Measurements from ENCODE around the gene ENO1.
"Not testable (repeated sequence)": the region's sequence is repeated elsewhere in the genome, so short reads cannot be mapped to it uniquely, and the experiment has no call there.

Gene ENO1

DNA sequence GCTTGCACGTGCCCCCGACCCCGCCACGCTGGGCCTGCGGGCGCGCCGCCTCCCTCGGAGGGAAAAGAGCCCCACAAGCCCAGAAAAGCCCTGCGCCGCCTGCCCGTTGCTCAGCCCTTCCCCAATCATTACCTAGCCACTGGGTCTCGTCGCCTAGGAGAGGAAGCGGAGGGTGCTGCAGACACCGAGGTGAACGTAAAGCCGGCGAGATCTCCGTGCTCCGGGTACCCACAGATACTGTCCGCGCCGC is at the start of gene ENO1:
Gene ENO1, minus strand, starts transcription at position 239 of the 250 bp plus-strand sequence. CDS start 3,778 bp downstream, outside the sequence.
- DNase-seq, result no peak
- intact Hi-C loops (cut with DNase I), result no loop called here

- DNase-seq, result no peak
- intact Hi-C loops (cut with DNase I), result no loop called here
Observed at GRCh38 chr1:8926707-8927694, 48.5 kb upstream of the ENO1 start.

DNA sequence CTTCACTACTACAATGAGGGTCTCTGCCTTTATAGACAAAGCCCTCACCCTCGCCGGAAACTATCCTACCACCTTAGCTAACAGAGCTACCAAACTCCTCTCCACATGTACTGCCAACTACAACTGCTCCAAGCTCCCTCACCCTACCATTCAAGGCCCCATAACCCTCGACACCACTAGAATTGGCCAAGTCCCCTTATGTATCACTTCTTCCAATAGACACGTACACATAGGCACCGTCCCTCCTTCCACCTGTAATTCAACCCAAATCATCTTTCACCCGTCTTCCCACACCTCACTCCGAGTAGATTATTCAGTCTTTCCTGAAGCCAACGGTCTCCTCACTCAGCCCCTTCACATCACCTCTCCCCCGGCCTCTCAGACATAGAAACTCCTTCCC is 47.5 kb upstream of the ENO1 start:
- no peak for DNase-seq
- intact Hi-C loops (cut with DNase I), result no loop called here

- intact Hi-C loops (cut with DNase I), result no loop called here
- no peak for DNase-seq
Observed at GRCh38 chr1:8925406-8925805, 46.9 kb upstream of the ENO1 start.

GRCh38 chr1:8922962-8923361 is 44.5 kb upstream of the ENO1 start:
- intact Hi-C loops (cut with DNase I), result no loop called here

DNA sequence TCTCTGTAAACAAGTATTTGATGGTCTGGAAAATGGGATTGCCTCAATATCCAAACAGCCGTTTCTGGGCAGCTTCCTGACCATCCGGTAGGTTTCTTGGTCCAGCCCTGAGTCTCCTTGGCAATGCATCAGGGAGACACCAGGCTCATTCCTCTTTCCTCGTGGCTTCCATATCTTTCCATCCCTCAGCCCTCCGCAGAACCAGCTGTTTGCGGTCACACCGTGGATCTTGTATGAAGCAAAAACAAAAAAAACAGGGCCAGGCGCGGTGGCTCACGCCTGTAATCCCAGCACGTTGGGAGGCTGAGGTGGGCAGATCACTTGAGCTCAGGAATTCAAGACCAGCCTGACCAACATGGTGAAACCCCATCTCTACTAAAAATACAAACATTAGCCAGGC is 39.0 kb upstream of the ENO1 start:
- intact Hi-C loops (cut with DNase I), result loop anchor here (5.0 kb wide), 1 partner anchor 90 kb away; no protein-coding TSS in a partner anchor
- DNase-seq, result not testable (repeated sequence)

More at GRCh38 chr1:8922962-8923361, 44.5 kb upstream of the ENO1 start:
- no peak for DNase-seq

GRCh38 chr1:8915446-8915845 is 37.0 kb upstream of the ENO1 start:
- DNase-seq, result no peak
- intact Hi-C loops (cut with DNase I), result loop anchor here (5.0 kb wide), 1 partner anchor 92 kb away; no protein-coding TSS in a partner anchor

DNA sequence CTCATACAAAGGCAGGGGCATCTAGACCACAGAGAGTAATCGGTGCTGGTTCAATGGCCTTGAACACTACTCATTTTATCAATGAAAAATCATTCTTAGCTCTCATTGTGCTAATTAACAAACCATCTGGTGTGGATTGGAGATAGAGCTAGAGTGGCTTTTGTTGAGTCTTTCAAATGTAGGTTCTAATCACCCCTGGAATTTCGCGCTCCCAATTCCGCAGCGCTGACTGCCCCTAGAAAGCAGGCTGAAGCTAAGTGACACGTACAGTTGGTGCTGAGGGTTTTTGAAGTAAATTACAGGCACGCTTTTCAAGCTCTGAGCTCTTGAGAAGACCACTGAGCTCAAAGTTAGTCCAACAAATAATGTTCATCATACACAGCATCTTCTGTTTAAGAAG is 36.0 kb upstream of the ENO1 start:
- intact Hi-C loops (cut with DNase I), result no loop called here
- DNase-seq, result no peak

- no peak for DNase-seq
- intact Hi-C loops (cut with DNase I), result no loop called here
Observed at GRCh38 chr1:8913457-8913856, 35.0 kb upstream of the ENO1 start.

DNA sequence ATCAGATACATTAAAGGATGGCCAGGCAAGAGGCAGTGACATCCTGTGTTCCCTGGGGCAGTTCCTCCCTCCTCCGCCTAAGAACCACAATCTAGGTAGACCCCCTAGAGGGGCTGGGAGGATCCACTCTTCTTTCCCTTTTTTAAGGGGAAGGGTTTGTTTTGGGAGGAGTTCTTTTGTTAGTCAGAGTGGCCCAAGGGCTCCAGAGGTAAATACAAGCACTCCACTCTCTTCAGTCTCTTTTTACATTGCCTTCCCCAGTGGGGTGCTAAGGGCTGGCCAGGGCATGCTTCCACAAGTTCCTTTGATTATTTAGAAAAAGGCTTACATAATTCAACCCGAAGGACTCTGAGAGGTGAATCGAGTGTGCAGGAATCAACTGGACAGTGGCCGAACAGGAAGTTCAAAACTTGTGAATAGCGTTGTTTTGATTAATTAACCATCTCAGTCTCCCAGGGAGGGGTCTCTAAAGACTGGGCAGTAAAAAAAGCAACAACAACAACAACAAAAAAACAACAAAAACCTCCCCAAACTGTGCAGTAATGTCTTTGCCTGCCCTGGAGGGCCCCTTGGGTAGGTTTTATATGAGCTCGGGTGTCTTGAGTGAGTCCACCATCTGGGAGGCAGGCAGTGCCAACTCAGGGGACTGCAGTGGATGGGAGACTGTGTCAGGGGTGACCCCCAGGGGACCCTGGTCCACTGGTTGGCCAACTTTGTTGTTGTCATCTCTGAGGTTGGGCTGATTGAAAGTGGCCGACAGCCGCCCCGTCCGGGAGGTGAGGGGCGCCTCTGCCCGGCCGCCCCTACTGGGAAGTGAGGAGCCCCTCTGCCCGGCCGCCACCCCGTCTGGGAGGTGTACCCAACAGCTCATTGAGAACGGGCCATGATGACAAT is 33.2 kb upstream of the ENO1 start:
- intact Hi-C loops (cut with DNase I), result no loop called here
- DNase-seq, result no peak

- intact Hi-C loops (cut with DNase I), result no loop called here
- DNase-seq, result no peak
Observed at GRCh38 chr1:8910914-8911313, 32.4 kb upstream of the ENO1 start.

DNA sequence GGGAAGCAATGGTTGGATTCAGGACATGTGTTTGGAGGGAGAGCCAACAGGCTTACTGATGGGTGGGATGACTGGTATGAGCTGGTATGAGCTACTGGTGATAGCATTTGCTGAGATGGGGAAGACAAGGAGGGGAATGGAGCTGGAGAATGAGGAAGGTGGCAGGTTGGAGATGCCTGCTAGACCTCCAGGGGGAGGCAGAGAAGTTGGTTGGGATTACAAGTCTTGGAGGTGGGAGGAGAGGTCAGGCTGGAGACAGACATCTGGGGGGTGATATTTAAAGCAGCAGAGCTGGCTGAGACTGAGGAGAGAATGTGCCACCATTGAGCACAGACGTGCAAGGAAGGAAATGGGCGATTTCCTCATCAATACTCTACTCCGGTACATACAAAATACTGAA is 31.8 kb upstream of the ENO1 start:
- intact Hi-C loops (cut with DNase I), result no loop called here
- no peak for DNase-seq

GRCh38 chr1:8908388-8909151 is 30.1 kb upstream of the ENO1 start:
- DNase-seq, result no peak
- intact Hi-C loops (cut with DNase I), result no loop called here

- peak in 1 of 10 donors; percentile 39 for DNase-seq
- intact Hi-C loops (cut with DNase I), result no loop called here
Observed at GRCh38 chr1:8905582-8906191, 27.2 kb upstream of the ENO1 start.

- peak in 2 of 10 donors; percentile 17 to 39 for DNase-seq
- intact Hi-C loops (cut with DNase I), result no loop called here
Observed at GRCh38 chr1:8903908-8904650, 25.6 kb upstream of the ENO1 start.

GRCh38 chr1:8903410-8903809 is 24.9 kb upstream of the ENO1 start:
- DNase-seq, result peak in 1 of 10 donors; percentile 24
- intact Hi-C loops (cut with DNase I), result no loop called here

- intact Hi-C loops (cut with DNase I), result no loop called here
Observed at GRCh38 chr1:8902765-8903164, 24.3 kb upstream of the ENO1 start.

GRCh38 chr1:8900684-8901083 is 22.2 kb upstream of the ENO1 start:
- intact Hi-C loops (cut with DNase I), result not testable (repeated sequence)
- DNase-seq, result peak in 1 of 10 donors; percentile 28

More at GRCh38 chr1:8902765-8903164, 24.3 kb upstream of the ENO1 start:
- DNase-seq, result peak in 1 of 10 donors; percentile 11

DNA sequence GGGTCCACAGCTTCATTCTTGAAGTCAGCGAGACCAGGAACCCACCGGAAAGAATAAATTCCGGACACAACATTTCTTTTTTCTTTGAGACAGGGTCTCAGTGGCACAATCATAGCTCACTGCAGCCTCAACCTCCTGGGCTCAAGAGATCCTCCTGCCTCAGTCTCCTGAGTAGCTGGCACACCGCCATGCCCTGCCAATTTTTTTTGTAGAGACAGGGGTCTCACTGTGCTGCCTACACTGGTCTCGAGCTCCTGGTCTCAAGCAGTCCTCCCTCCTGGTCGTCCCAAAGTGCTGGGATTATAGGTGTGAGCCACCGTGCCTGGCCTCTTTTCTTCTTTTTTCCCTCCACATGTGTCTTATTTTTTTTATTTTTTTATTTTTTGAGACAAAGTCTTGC is 20.6 kb upstream of the ENO1 start:
- intact Hi-C loops (cut with DNase I), result no loop called here
- DNase-seq, result peak in 1 of 10 donors; percentile 76

Measured in posterior cingulate gyrus (tissue), 11 donors.